GM23338 (cell line): ENCODE data around the gene KRT38. TPM values are rescaled to one million over a fixed set of nuclear protein-coding genes. Genes with fewer than 3 reads are reported as not detected.

Experiments used
- ATAC-seq: fragments of 200-7000 bp; cut with Tn5 transposase; 3 replicates; pipeline ENCODE4 v1.9.1; 2020
- DNase-seq: peaks from one replicate; pipeline ENCODE4 v3.0.0-alpha.2; 2015; ENCODE audit warnings: low spot score
- H2AFZ ChIP-seq: fragments of 200-600 bp; sonication (generic); 2 replicates; pipeline ENCODE4 v1.8.0; 2016; ENCODE audit warnings: antibody characterized with exemption, mild to moderate bottlenecking, moderate library complexity
- H3F3A ChIP-seq: fragments of 200-600 bp; sonication (generic); replicated peaks from 2 replicates; pipeline ENCODE4 v1.8.0; 2017; ENCODE audit warnings: antibody characterized with exemption, mixed run types, low read depth
- H3K27ac ChIP-seq: fragments of 200-600 bp; sonication (generic); 2 replicates; pipeline ENCODE4 v1.6.1; 2016; ENCODE audit warnings: low read depth
- H3K27me3 ChIP-seq: fragments of 200-600 bp; sonication (generic); 2 replicates; pipeline ENCODE4 v1.8.0; 2016; ENCODE audit warnings: mild to moderate bottlenecking, mixed run types, moderate library complexity; ENCODE audit not compliant: insufficient read depth
- H3K36me3 ChIP-seq: fragments of 200-600 bp; sonication (generic); 2 replicates; pipeline ENCODE4 v1.8.0; 2016; ENCODE audit warnings: mild to moderate bottlenecking; ENCODE audit not compliant: insufficient read depth
- H3K4me1 ChIP-seq: fragments of 200-600 bp; sonication (generic); 2 replicates; pipeline ENCODE4 v1.8.0; 2016; ENCODE audit warnings: mild to moderate bottlenecking, moderate library complexity; ENCODE audit not compliant: insufficient read depth
- H3K4me2 ChIP-seq: fragments of 200-600 bp; sonication (generic); 2 replicates; pipeline ENCODE4 v1.7.1; 2017; ENCODE audit warnings: mixed run types
- H3K4me3 ChIP-seq: fragments of 200-600 bp; sonication (generic); 2 replicates; pipeline ENCODE4 v1.6.1; 2016; ENCODE audit warnings: mixed run types
- H3K79me2 ChIP-seq: fragments of 200-600 bp; sonication (generic); replicated peaks from 2 replicates; pipeline ENCODE4 v1.8.0; 2017; ENCODE audit warnings: mild to moderate bottlenecking; ENCODE audit not compliant: insufficient read depth
- H3K9me2 ChIP-seq: fragments of 200-600 bp; sonication (generic); 2 replicates; pipeline ENCODE4 v1.8.0; 2017; ENCODE audit not compliant: insufficient read depth
- H4K20me1 ChIP-seq: fragments of 200-600 bp; sonication (generic); replicated peaks from 2 replicates; pipeline ENCODE4 v1.8.0; 2017; ENCODE audit warnings: mild to moderate bottlenecking; ENCODE audit not compliant: insufficient read depth
- H3K27ac Mint-ChIP-seq: 2 replicates; pipeline ENCODE4 v1.8.0; 2020; ENCODE audit warnings: inconsistent platforms, mild to moderate bottlenecking, moderate library complexity, mixed read lengths
- H3K27me3 Mint-ChIP-seq: 3 replicates; pipeline ENCODE4 v1.8.0; 2022; ENCODE audit warnings: low read depth, mild to moderate bottlenecking, moderate library complexity, mixed read lengths, inconsistent platforms; ENCODE audit not compliant: insufficient read depth, poor library complexity
- H3K36me3 Mint-ChIP-seq: 3 replicates; pipeline ENCODE4 v1.8.0; 2021; ENCODE audit warnings: low read depth, mild to moderate bottlenecking, inconsistent platforms, moderate library complexity, mixed read lengths
- H3K4me1 Mint-ChIP-seq: 3 replicates; pipeline ENCODE4 v1.8.0; 2020; ENCODE audit warnings: mild to moderate bottlenecking, inconsistent platforms, mixed read lengths
- H3K4me3 Mint-ChIP-seq: 3 replicates; pipeline ENCODE4 v1.8.0; 2021; ENCODE audit warnings: moderate library complexity, mild to moderate bottlenecking, inconsistent platforms, mixed read lengths
- H3K9me3 Mint-ChIP-seq: 3 replicates; pipeline ENCODE4 v1.8.0; 2020; ENCODE audit warnings: moderate library complexity, mild to moderate bottlenecking, inconsistent platforms, mixed read lengths
- CTCF ChIP-seq, 2 experiments: fragments of 200-600 bp in 1 of 2; sonication (generic) in 1 of 2; conservative IDR thresholded peaks; 2 replicates each; pipeline versions ENCODE4 v1.5.1 to v1.6.1; 2016 to 2017; ENCODE audit warnings: antibody characterized with exemption in 2 of 2, low read depth in 2 of 2, mild to moderate bottlenecking in 2 of 2, moderate library complexity in 1 of 2
- ETS1 ChIP-seq: IDR thresholded peaks from 2 replicates; pipeline ENCODE4 v1.6.1; 2016; ENCODE audit warnings: antibody characterized with exemption
- EZH2 ChIP-seq: fragments of 200-600 bp; sonication (generic); IDR thresholded peaks from one replicate; pipeline ENCODE4 v1.8.0; 2017; ENCODE audit warnings: antibody characterized with exemption, mild to moderate bottlenecking, low read depth; ENCODE audit not compliant: unreplicated experiment
- EZH2phosphoT487 ChIP-seq: fragments of 200-600 bp; sonication (generic); IDR thresholded peaks from one replicate; pipeline ENCODE4 v1.8.1; 2018; ENCODE audit warnings: antibody characterized with exemption; ENCODE audit not compliant: unreplicated experiment
- JUNB ChIP-seq: IDR thresholded peaks from one replicate; pipeline ENCODE4 v1.6.1; 2016; ENCODE audit warnings: antibody characterized with exemption; ENCODE audit not compliant: unreplicated experiment
- NANOG ChIP-seq: IDR thresholded peaks from 2 replicates; pipeline ENCODE4 v1.6.1; 2016; ENCODE audit warnings: antibody characterized with exemption, borderline replicate concordance
- POLR2AphosphoS5 ChIP-seq: IDR thresholded peaks from 2 replicates; pipeline ENCODE4 v1.6.1; 2016; ENCODE audit warnings: antibody characterized with exemption, low read depth
- STAT1 ChIP-seq: IDR thresholded peaks from one replicate; pipeline ENCODE4 v1.6.1; 2016; ENCODE audit warnings: antibody characterized with exemption; ENCODE audit not compliant: unreplicated experiment
- ZNF114 ChIP-seq: fragments of 250-450 bp; sonication (Bioruptor Pico); IDR thresholded peaks from 2 replicates; pipeline ENCODE4 v1.5.0; 2020; ENCODE audit warnings: mild to moderate bottlenecking, moderate library complexity
- ZNF331 ChIP-seq: fragments of 250-450 bp; sonication (Bioruptor Pico); IDR thresholded peaks from 2 replicates; pipeline ENCODE4 v1.5.0; 2020; ENCODE audit warnings: low read depth, mild to moderate bottlenecking, moderate library complexity
- ZNF462 ChIP-seq: fragments of 250-450 bp; sonication (Bioruptor Pico); IDR thresholded peaks from 2 replicates; pipeline ENCODE4 v1.5.0; 2020; ENCODE audit warnings: mild to moderate bottlenecking, moderate library complexity
- polyA plus RNA-seq: library from polyadenylated mRNA; unstranded; fragments of >200 nt; fragmentation: Nextera tagmentation; extraction: Ambion mirVana; gene quantifications from 2 replicates; pipeline ENCODE4 v1.2.1, GENCODE V29; 2016
- total RNA-seq: library from RNA; depleted of rRNA; stranded (reverse); fragments of >200 nt; shearing (Covaris generic); gene quantifications from 2 replicates; pipeline ENCODE4 v1.2.3, GENCODE V29; 2014

KRT38 gene
- total and polyA plus RNA-seq, 2 experiments from 2014 or later: not detected

GRCh38 chr17:41404024-41404671 lies 36.6 kb downstream of the KRT38 start:
- no peak overlapping the region for H3K27ac ChIP-seq
- DNase-seq: no peak
- H3K27me3 Mint-ChIP-seq: peaks cover 2% of the 10 kb centered on the region
- no peak overlapping the region for H3K4me3 ChIP-seq
- no peaks in the 10 kb centered on the region for H3K36me3 ChIP-seq
- no peaks in the 10 kb centered on the region for H3K36me3 Mint-ChIP-seq
- TF ChIP-seq ZNF462 (CRISPR knock-in tag) (no peak), JUNB (no peak)
- no peaks in the 10 kb centered on the region for H3K79me2 ChIP-seq
- H3K4me2 ChIP-seq: no peak overlapping the region
- H3K27ac Mint-ChIP-seq: no peak overlapping the region
- no peaks in the 10 kb centered on the region for H3K9me3 Mint-ChIP-seq
- no peak for ATAC-seq
- H3K4me1 Mint-ChIP-seq: no peaks in the 10 kb centered on the region
- no peaks in the 10 kb centered on the region for H3K27me3 ChIP-seq
- H3K4me3 Mint-ChIP-seq: no peak overlapping the region
- H4K20me1 ChIP-seq: no peaks in the 10 kb centered on the region
- H3F3A ChIP-seq: no peaks in the 10 kb centered on the region
- no peaks in the 10 kb centered on the region for H3K4me1 ChIP-seq
- H2AFZ ChIP-seq: no peak overlapping the region
- H3K9me2 ChIP-seq: no peaks in the 10 kb centered on the region

GRCh38 chr17:41403404-41404023 lies 37.3 kb downstream of the KRT38 start:
- H4K20me1 ChIP-seq: no peaks in the 10 kb centered on the region
- peaks cover 2% of the 10 kb centered on the region for H3K27me3 Mint-ChIP-seq
- H3K9me3 Mint-ChIP-seq: no peaks in the 10 kb centered on the region
- no peaks in the 10 kb centered on the region for H3K9me2 ChIP-seq
- H3K79me2 ChIP-seq: no peaks in the 10 kb centered on the region
- no peak overlapping the region for H2AFZ ChIP-seq
- no peaks in the 10 kb centered on the region for H3K27me3 ChIP-seq
- no peak overlapping the region for H3K4me3 ChIP-seq
- no peak for ATAC-seq
- no peak for DNase-seq
- H3F3A ChIP-seq: no peaks in the 10 kb centered on the region
- H3K27ac Mint-ChIP-seq: no peak overlapping the region
- no peaks in the 10 kb centered on the region for H3K4me1 ChIP-seq
- no peak overlapping the region for H3K4me3 Mint-ChIP-seq
- H3K36me3 ChIP-seq: no peaks in the 10 kb centered on the region
- no peak overlapping the region for H3K27ac ChIP-seq
- no peaks in the 10 kb centered on the region for H3K36me3 Mint-ChIP-seq
- no peak overlapping the region for H3K4me2 ChIP-seq
- H3K4me1 Mint-ChIP-seq: no peaks in the 10 kb centered on the region
- TF ChIP-seq ZNF114 (CRISPR knock-in tag): no peak
- TF ChIP-seq ETS1: no peak
- no peak for TF ChIP-seq EZH2
- no peak for TF ChIP-seq ZNF331 (CRISPR knock-in tag)
- no peak for TF ChIP-seq NANOG
- no peak for TF ChIP-seq CTCF (conservative IDR thresholded peaks at IDR 0.05; ENCODE audit: low read depth in 2 of 2)
- TF ChIP-seq STAT1: no peak
- TF ChIP-seq POLR2AphosphoS5: no peak
- TF ChIP-seq EZH2phosphoT487: no peak
